Endothelial cell of umbilical vein (primary cell): ENCODE results near the gene DDX24.

Experiments
- CTCF ChIP-seq, 2 donors: IDR thresholded peaks; 1 replicate in 1 of 2; 2 replicates in 1 of 2; pipeline ENCODE4 v1.5.1; 2011; ENCODE audit warnings: low read length in 2 of 2, mild to moderate bottlenecking in 2 of 2, moderate library complexity in 2 of 2, control low read depth in 1 of 2, inconsistent platforms in 1 of 2, low read depth in 1 of 2; ENCODE audit not compliant: insufficient read depth in 1 of 2; ENCODE audit errors: extremely low read depth in 1 of 2
- MAX ChIP-seq: IDR thresholded peaks from 2 replicates; pipeline ENCODE4 v1.6.1; 2011; ENCODE audit not compliant: insufficient read depth, insufficient read length

GRCh38 chr14:94054401-94054800 lies 26.6 kb downstream of the DDX24 start:
- TF ChIP-seq CTCF (IDR thresholded peaks at IDR 0.05; ENCODE audit: extremely low read depth in 1 of 2, insufficient read depth in 1 of 2, low read depth in 1 of 2, low read length in 2 of 2): no peak
- no peak for TF ChIP-seq MAX
